B cell (primary cell): ENCODE results near the gene RBKS.

Experiments
- EZH2 ChIP-seq: IDR thresholded peaks from 2 replicates; pipeline ENCODE4 v1.6.1; 2012; ENCODE audit warnings: borderline replicate concordance, low read depth, mild to moderate bottlenecking, moderate library complexity, low read length; ENCODE audit not compliant: insufficient read depth, poor library complexity, severe bottlenecking
- TF ChIP-seq, protein P1 (sequence below): fragments of 200-600 bp; IDR thresholded peaks from one replicate; pipeline ENCODE4 v1.8.0; 2022; ENCODE audit warnings: antibody characterized with exemption, mild to moderate bottlenecking

DNA sequence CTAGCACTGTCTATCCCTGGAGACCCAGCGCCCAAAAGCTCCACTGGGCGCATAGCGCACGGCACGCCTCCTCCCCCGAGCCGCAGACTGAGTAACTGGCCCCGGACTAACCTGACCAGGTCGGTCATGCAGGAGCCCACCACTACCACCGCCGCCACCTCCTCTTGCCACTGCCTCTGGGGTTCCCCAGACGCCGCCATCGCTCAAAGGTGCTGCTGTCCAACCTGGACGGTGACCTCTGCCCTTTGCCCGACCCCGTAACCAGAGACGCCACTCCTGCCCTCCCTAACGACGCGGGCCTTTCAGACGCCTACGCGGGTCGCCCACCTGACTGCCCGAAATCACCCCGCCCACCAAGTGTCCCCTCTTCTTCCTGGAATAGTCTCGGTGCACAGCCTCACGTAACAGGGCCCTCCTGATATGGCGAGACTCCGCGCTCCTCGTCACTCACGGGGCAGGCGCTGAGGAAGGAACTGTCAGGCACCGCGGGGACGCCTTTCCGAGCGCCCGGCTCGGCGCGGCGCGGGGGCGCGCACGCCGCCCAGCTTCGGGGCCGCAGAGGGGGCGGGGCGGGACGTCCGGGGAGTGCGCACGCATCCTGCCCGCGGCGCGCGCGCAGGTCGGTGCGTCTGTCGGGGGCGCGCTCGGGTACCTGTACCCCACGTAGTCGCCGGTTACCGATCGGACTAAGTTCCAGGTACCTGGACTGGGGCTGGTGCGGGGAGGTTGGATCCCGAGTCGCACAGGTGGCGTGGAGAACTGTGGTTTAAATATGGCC, at the start of gene RBKS, which contains the start of gene BABAM2:
- TF ChIP-seq, protein P1, sequence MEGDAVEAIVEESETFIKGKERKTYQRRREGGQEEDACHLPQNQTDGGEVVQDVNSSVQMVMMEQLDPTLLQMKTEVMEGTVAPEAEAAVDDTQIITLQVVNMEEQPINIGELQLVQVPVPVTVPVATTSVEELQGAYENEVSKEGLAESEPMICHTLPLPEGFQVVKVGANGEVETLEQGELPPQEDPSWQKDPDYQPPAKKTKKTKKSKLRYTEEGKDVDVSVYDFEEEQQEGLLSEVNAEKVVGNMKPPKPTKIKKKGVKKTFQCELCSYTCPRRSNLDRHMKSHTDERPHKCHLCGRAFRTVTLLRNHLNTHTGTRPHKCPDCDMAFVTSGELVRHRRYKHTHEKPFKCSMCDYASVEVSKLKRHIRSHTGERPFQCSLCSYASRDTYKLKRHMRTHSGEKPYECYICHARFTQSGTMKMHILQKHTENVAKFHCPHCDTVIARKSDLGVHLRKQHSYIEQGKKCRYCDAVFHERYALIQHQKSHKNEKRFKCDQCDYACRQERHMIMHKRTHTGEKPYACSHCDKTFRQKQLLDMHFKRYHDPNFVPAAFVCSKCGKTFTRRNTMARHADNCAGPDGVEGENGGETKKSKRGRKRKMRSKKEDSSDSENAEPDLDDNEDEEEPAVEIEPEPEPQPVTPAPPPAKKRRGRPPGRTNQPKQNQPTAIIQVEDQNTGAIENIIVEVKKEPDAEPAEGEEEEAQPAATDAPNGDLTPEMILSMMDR = no peak
- TF ChIP-seq EZH2 = no peak
